Bronchial epithelial cell (primary cell): ENCODE data around the gene KIAA0930. TPM values are rescaled to one million over a fixed set of nuclear protein-coding genes. Genes with fewer than 3 reads are reported as not detected.

Source experiments
- DNase-seq: peaks from one replicate; pipeline ENCODE4 v3.0.0-alpha.2; 2010; ENCODE audit warnings: low read depth
- FAIRE-seq: peaks from 2 replicates; lab custom pipeline; 2011; peaks lifted over from hg19 to GRCh38; lab: Jason Lieb, UNC
- H3K27me3 ChIP-seq: 2 replicates; pipeline ENCODE4 v1.5.1; 2011; ENCODE audit warnings: low read length; ENCODE audit not compliant: control insufficient read depth, insufficient read depth
- H3K36me3 ChIP-seq: 2 replicates; pipeline ENCODE4 v1.5.1; 2011; ENCODE audit warnings: low read length; ENCODE audit not compliant: control insufficient read depth, insufficient read depth
- H3K4me3 ChIP-seq: 2 replicates; pipeline ENCODE4 v1.5.1; 2011; ENCODE audit warnings: mild to moderate bottlenecking, low read depth, low read length, control low read depth
- total RNA-seq: library from RNA; depleted of rRNA; stranded (reverse); fragments of >200 nt; gene quantifications from 2 replicates; pipeline ENCODE4 v1.2.1, GENCODE V29; 2014
- TF ChIP-seq, protein P1 (sequence below): IDR thresholded peaks from 2 replicates; pipeline ENCODE4 v1.5.1; 2011; ENCODE audit warnings: mild to moderate bottlenecking, moderate library complexity, low read length, control low read depth, inconsistent platforms; ENCODE audit not compliant: insufficient read depth, severe bottlenecking

The KIAA0930 gene
- total RNA-seq, 1 donor from 2014 or later = 78.5 TPM

DNA sequence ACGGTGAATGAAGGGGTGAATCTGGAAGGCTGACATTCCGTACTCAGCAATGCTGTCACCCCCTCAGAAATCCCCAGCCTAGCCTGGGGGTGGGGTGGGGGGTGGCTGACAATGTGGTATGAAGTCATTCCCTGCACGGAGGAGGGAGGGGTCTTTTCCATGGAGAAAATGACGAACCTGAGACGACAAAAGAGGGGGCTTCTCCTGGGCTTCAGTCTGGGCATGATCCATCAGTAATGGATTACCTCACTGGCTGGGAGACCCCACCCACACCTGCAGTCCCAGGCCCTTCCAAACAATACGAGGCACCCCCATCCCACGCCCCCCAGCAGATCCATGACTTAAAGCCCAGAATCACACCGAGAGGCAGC lies 1.0 kb downstream of the KIAA0930 start:
- peaks cover 24% of the 10 kb centered on the region for H3K36me3 ChIP-seq
- H3K4me3 ChIP-seq = peak overlapping the region; percentile 85
- DNase-seq (no peak), FAIRE-seq (no peak)
- no peaks in the 10 kb centered on the region for H3K27me3 ChIP-seq
- TF ChIP-seq, protein P1, sequence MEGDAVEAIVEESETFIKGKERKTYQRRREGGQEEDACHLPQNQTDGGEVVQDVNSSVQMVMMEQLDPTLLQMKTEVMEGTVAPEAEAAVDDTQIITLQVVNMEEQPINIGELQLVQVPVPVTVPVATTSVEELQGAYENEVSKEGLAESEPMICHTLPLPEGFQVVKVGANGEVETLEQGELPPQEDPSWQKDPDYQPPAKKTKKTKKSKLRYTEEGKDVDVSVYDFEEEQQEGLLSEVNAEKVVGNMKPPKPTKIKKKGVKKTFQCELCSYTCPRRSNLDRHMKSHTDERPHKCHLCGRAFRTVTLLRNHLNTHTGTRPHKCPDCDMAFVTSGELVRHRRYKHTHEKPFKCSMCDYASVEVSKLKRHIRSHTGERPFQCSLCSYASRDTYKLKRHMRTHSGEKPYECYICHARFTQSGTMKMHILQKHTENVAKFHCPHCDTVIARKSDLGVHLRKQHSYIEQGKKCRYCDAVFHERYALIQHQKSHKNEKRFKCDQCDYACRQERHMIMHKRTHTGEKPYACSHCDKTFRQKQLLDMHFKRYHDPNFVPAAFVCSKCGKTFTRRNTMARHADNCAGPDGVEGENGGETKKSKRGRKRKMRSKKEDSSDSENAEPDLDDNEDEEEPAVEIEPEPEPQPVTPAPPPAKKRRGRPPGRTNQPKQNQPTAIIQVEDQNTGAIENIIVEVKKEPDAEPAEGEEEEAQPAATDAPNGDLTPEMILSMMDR = no peak

DNA sequence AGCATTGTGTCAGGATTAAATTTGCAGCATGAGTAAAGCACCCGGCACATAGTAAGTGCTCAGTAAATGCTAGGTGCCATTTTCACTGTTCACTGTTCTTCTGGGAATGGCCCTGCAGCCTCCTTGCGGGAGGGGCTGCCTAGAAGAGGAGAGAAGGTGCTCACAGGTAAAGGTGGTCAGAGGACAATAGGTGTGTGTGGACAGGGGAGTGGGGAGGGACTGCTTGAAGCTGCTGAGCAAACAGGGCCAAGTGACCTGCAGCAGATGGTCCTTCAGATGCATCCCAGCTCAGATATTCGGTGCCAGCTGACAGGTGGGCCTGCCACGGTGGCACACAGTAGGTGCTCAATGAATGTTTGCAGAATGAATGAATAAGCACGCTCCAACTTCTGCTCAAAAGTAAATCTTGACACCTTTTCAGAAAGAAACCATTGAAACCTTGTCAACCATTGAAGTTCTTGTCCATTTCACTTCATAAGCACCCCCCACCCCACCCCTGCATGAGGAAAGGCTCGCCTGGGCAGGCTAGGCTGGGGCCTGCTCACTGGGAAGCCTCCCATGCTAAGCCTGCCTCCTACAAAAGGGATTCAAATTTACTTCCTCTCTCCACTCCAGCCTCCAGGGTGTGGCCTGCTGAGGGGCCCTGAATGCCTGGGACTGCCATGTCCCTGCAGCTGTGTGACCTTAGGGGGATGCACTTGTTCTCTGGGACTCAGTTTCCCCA lies 1.6 kb downstream of the KIAA0930 start:
- FAIRE-seq = peak; percentile 93
- DNase-seq = no peak
- H3K36me3 ChIP-seq = peaks cover 24% of the 10 kb centered on the region
- peak overlapping the region; percentile 85 for H3K4me3 ChIP-seq
- no peaks in the 10 kb centered on the region for H3K27me3 ChIP-seq
- TF ChIP-seq, protein P1 = no peak

DNA sequence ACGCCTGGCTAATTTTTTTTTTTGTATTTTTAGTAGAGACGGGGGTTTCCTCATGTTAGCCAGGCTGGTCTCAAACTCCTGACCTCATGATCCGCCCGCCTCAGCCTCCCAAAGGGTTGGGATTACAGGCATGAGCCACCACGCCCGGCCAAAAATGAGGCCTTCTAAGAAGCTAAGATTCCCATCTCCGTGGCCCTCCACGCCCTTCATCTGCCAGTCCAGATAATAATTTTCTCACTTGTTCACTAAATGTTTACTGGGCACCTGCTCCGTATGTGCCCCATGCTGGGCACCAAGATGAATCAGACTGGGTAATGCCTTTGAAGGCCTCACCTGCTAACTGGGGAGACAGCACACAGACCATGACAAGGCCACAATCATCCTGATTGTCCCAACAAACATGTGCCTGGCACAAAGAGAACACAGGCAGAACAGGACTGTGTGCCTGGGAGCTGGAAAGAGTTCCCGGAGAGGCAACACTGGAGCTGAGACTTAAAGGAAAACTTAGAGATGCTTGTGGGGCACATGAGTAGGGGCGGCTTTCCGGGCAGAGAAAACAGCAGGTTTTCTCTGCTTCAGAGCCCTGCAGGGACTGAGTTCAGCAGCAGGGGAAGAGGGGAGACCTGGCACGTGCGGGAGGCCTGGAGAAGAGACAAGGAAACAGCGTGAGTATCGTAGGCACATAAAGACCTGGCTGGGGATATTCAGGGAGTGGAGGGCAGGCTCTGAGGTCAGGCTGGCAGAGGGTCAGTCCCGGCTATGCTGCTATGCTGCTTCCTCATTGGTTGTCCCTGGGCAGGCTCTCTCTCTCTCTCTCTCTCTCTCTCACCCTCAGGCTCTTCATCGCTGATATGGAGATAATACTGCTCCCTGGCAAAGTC lies 2.4 kb downstream of the KIAA0930 start:
- TF ChIP-seq, protein P1 = no peak
- DNase-seq (no peak), FAIRE-seq (no peak)
- H3K27me3 ChIP-seq = no peaks in the 10 kb centered on the region
- no peak overlapping the region for H3K4me3 ChIP-seq
- peaks cover 24% of the 10 kb centered on the region for H3K36me3 ChIP-seq

DNA sequence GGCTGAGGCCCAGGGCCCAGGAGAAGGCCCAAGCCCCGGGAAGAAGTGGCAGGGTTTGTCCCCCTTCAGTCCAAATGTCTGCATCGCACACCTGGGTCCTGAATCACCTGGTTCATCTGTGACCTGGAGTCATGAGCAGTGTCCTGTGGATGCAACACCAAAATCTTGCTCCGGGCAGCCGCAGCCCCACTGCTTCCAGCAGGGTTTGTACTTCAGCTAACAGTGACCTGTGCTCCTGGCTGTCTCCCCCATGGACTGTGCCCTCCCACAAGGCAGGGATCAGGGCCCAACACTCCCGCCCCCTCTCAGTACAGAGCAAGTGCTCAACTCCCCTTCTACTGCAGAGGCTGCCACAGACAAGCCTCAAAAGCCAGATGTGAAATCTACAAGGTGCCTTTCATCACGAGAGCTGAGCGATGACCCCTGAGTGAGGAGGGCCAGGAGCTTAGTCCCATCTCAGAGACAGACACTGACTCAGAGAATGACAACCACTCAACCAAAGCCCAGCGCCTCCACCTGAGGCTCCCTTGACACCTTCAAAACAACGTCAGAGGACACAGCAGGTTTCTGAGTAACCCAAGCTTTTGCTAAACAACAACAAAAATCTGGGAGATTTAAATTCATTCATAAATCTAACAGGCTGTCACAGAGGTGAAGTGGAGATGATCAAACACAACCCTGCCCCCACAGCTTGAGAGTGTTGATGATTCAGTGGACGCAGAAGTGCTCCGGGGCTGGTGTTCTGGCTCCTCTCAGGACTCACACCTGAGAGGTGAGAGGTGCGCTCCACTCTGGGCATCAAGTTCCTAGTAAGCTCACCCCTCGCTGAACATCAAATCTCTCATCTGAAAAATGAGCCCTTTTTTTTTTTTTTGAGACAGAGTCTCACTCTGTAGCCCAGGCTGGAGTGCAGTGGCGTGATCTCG lies 3.4 kb downstream of the KIAA0930 start:
- DNase-seq (peak; percentile 30), FAIRE-seq (no peak)
- H3K36me3 ChIP-seq = peaks cover 26% of the 10 kb centered on the region
- H3K4me3 ChIP-seq = no peak overlapping the region
- H3K27me3 ChIP-seq = no peaks in the 10 kb centered on the region
- TF ChIP-seq, protein P1 = no peak

DNA sequence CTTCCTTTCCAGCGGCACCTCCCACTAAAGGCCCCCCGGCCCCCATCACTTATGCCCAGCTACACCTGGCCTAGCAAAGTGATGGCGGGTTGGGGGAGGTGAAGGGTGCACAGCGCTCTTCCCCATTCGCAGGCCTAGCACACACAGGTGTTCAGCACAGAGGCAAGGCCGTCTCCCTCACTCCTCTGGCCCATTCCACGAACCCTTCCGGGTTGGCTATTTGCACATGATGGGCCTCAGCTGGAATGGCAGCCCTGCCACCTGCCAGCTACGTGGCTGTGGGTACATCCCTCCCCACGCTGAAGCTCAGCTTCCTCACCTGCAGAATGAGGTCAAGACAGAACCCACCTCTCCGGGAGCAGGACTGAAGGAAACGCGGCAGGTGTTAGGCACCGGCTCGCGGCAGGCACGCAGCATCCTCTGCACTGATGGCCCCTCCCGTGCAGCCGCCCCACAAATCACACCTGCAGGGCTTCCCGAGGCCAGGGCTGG lies 4.8 kb downstream of the KIAA0930 start:
- FAIRE-seq (no peak), DNase-seq (no peak)
- Histone ChIP-seq H3K27me3 (no peaks in the 10 kb centered on the region), H3K4me3 (no peak overlapping the region), H3K36me3 (peaks cover 26% of the 10 kb centered on the region)
- TF ChIP-seq, protein P1 = no peak
